OCI-LY7 (cell line): ENCODE results near the gene BBS4. TPM values are rescaled to one million over a fixed set of nuclear protein-coding genes. Genes with fewer than 3 reads are reported as not detected.

Source experiments
- BruUV-seq: library from RNA; stranded (reverse); fragments of 400-500 nt; replicated peaks from 2 replicates; lab custom pipeline; 2021; lab: Mats Ljungman, UMichigan
- CTCF ChIA-PET: fragments of 300-600 bp; sonication (Branson Sonifier 250); formaldehyde crosslinking; loops from one replicate; lab custom pipeline; 2022; ENCODE audit warnings: antibody characterized with exemption; ENCODE audit not compliant: unreplicated experiment; lab: Charles Lee
- POLR2A ChIA-PET: fragments of 300-600 bp; sonication (Branson Sonifier 250); formaldehyde crosslinking; loops from one replicate; lab custom pipeline; 2022; ENCODE audit warnings: antibody characterized with exemption; lab: Charles Lee
- DNase-seq: peaks from one replicate; pipeline ENCODE4 v3.0.0-alpha.2; 2015; ENCODE audit warnings: low spot score
- H2AFZ ChIP-seq: fragments of 200-600 bp; sonication (generic), shearing (Covaris generic); 2 replicates; pipeline ENCODE4 v1.6.1; 2014; ENCODE audit warnings: mild to moderate bottlenecking, antibody characterized with exemption, low read length, moderate library complexity
- H3K27ac ChIP-seq: fragments of 200-600 bp; sonication (generic); 2 replicates; pipeline ENCODE4 v1.5.1; 2014; ENCODE audit warnings: mixed run types, low read depth, mild to moderate bottlenecking, moderate library complexity, low read length, inconsistent platforms; ENCODE audit not compliant: poor library complexity, severe bottlenecking
- H3K36me3 ChIP-seq: fragments of 200-600 bp; sonication (generic); 2 replicates; pipeline ENCODE4 v1.6.1; 2014; ENCODE audit warnings: mild to moderate bottlenecking, antibody characterized with exemption, low read length, moderate library complexity, mixed read lengths; ENCODE audit not compliant: insufficient read depth
- H3K4me1 ChIP-seq: fragments of 200-600 bp; sonication (generic); 2 replicates; pipeline ENCODE4 v1.5.1; 2014; ENCODE audit warnings: mild to moderate bottlenecking, low read length; ENCODE audit not compliant: insufficient read depth, poor library complexity, severe bottlenecking
- H3K4me2 ChIP-seq: fragments of 200-600 bp; sonication (generic); 2 replicates; pipeline ENCODE4 v1.6.1; 2014; ENCODE audit warnings: mild to moderate bottlenecking, low read length
- H3K4me3 ChIP-seq: fragments of 200-600 bp; sonication (generic); 2 replicates; pipeline ENCODE4 v1.5.1; 2014; ENCODE audit warnings: mild to moderate bottlenecking, low read depth, low read length; ENCODE audit not compliant: poor library complexity, severe bottlenecking
- H3K79me2 ChIP-seq: fragments of 200-600 bp; sonication (generic); 2 replicates; pipeline ENCODE4 v1.6.1; 2016; ENCODE audit warnings: low read depth, mild to moderate bottlenecking, low read length, moderate library complexity, mixed read lengths; ENCODE audit not compliant: insufficient read depth
- H3K9me2 ChIP-seq: fragments of 200-600 bp; sonication (generic); 2 replicates; pipeline ENCODE4 v1.6.1; 2016; ENCODE audit warnings: mild to moderate bottlenecking, low read length, mixed read lengths; ENCODE audit not compliant: insufficient read depth
- H3K9me3 ChIP-seq: fragments of 200-600 bp; sonication (generic); 2 replicates; pipeline ENCODE4 v1.6.1; 2014; ENCODE audit warnings: mild to moderate bottlenecking, mixed run types, low read length, mixed read lengths
- H4K20me1 ChIP-seq: fragments of 200-600 bp; sonication (generic); 2 replicates; pipeline ENCODE4 v1.6.1; 2014; ENCODE audit warnings: mild to moderate bottlenecking, antibody characterized with exemption, low read length, moderate library complexity, mixed read lengths; ENCODE audit not compliant: insufficient read depth
- EZH2phosphoT487 ChIP-seq: fragments of 200-600 bp; sonication (generic); IDR thresholded peaks from 2 replicates; pipeline ENCODE4 v1.6.1; 2018; ENCODE audit warnings: low read depth, borderline replicate concordance, mild to moderate bottlenecking, mixed run types, antibody characterized with exemption, low read length, moderate library complexity, mixed read lengths
- intact Hi-C: fragments of 100-400 bp; cut with micrococcal nuclease; formaldehyde crosslinking; loops from one replicate; pipeline ENCODE4 v1.10.0; 2022; ENCODE audit not compliant: unreplicated experiment
- total RNA-seq, 2 experiments: library from RNA; depleted of rRNA in 1 of 2; stranded (reverse); fragments of >200 nt in 1 of 2; shearing (Covaris generic) in 1 of 2; gene quantifications; 2 replicates each; pipeline ENCODE4 v1.2.3, GENCODE V29; 2014 to 2022
- TF ChIP-seq, protein P1 (sequence below): fragments of 200-600 bp; sonication (generic); conservative IDR thresholded peaks from 2 replicates; pipeline ENCODE4 v1.5.1; 2014; ENCODE audit warnings: mild to moderate bottlenecking, antibody characterized with exemption, low read length, moderate library complexity, mixed read lengths

The BBS4 gene
- total RNA-seq, 2 experiments from 2014 or later = 19.7 to 29.7 TPM

- no peaks in the 10 kb centered on the region for H3K9me3 ChIP-seq
- no peak for DNase-seq
- H3K4me3 ChIP-seq = no peak overlapping the region
- H3K79me2 ChIP-seq = peaks cover 30% of the 10 kb centered on the region
- peaks cover 22% of the 10 kb centered on the region for H3K4me1 ChIP-seq
- ChIA-PET CTCF (no interaction called here), POLR2A (no interaction called here)
- no peak overlapping the region for H3K4me2 ChIP-seq
- TF ChIP-seq, protein P1, sequence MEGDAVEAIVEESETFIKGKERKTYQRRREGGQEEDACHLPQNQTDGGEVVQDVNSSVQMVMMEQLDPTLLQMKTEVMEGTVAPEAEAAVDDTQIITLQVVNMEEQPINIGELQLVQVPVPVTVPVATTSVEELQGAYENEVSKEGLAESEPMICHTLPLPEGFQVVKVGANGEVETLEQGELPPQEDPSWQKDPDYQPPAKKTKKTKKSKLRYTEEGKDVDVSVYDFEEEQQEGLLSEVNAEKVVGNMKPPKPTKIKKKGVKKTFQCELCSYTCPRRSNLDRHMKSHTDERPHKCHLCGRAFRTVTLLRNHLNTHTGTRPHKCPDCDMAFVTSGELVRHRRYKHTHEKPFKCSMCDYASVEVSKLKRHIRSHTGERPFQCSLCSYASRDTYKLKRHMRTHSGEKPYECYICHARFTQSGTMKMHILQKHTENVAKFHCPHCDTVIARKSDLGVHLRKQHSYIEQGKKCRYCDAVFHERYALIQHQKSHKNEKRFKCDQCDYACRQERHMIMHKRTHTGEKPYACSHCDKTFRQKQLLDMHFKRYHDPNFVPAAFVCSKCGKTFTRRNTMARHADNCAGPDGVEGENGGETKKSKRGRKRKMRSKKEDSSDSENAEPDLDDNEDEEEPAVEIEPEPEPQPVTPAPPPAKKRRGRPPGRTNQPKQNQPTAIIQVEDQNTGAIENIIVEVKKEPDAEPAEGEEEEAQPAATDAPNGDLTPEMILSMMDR = no peak
- TF ChIP-seq EZH2phosphoT487 = no peak
- H2AFZ ChIP-seq = peak overlapping the region; percentile 15; the same call in 1 of the 2 replicates
- peaks cover 17% of the 10 kb centered on the region for H4K20me1 ChIP-seq
- H3K9me2 ChIP-seq = no peaks in the 10 kb centered on the region
- intact Hi-C loops = no loop called here
- peaks cover 16% of the 10 kb centered on the region for H3K36me3 ChIP-seq
- BruUV-seq = no TSS peak
- H3K27ac ChIP-seq = no peak overlapping the region
Measured at GRCh38 chr15:72785432-72785831, 99.4 kb downstream of the BBS4 start.

DNA sequence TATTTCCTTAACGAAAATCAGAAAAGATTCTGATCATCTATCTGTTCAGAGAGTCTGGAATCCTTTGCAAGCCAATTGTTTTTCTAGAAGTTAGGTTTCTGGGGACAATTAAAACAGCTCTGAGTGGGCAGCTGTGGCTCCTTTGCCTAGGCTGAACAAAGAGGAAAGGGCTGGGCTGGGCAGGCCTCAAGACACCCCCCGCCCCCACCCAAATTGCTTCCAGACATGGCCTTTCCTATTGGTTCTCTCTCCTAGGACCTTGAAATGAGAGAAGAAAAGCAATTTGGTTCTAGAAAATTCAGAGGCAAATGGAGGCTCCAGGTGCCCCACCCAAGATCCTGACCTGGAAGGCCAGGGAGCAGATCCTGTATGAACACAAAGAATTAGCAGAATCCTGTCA lies 99.8 kb downstream of the BBS4 start:
- H3K9me3 ChIP-seq = no peaks in the 10 kb centered on the region
- peaks cover 20% of the 10 kb centered on the region for H3K4me1 ChIP-seq
- intact Hi-C loops = no loop called here
- no peaks in the 10 kb centered on the region for H3K9me2 ChIP-seq
- ChIA-PET CTCF (no interaction called here), POLR2A (no interaction called here)
- no peak for TF ChIP-seq EZH2phosphoT487
- TF ChIP-seq, protein P1 = no peak
- no peak overlapping the region for H3K4me3 ChIP-seq
- no peak overlapping the region for H3K4me2 ChIP-seq
- H3K79me2 ChIP-seq = peaks cover 26% of the 10 kb centered on the region
- H3K27ac ChIP-seq = no peak overlapping the region
- BruUV-seq = no TSS peak
- H2AFZ ChIP-seq = 0 out of 2 replicates have a peak overlapping the region, but pooled peaks have one; percentile 15
- no peak for DNase-seq
- peaks cover 15% of the 10 kb centered on the region for H4K20me1 ChIP-seq
- peaks cover 12% of the 10 kb centered on the region for H3K36me3 ChIP-seq

DNA sequence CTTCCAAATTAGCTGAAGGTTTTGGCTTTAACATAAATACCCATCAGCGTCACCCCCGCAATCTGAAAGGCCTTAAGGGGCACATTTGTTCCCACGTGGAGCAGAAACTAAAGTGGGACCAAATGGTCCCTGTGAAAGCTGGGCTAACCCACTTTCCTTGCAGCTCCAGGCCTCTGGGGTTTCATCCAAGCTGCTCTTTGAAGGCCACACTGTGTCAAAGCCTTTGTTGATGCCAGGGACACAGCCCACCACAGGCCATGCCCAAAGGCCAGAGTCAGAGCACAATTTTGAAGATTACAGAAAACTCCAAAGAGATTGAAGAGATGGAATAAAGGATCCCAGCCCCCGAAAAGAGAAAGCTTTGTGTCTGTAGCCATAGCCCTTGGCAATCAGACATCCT lies 100.2 kb downstream of the BBS4 start:
- no peak overlapping the region for H2AFZ ChIP-seq
- CTCF ChIA-PET = no interaction called here

More for the DNA sequence above, 100.2 kb downstream of the BBS4 start:
- H3K36me3 ChIP-seq = peaks cover 8% of the 10 kb centered on the region; the same call in 1 of the 2 replicates
- POLR2A ChIA-PET = no interaction called here
- intact Hi-C loops = no loop called here
- no peaks in the 10 kb centered on the region for H3K9me2 ChIP-seq
- no peak for DNase-seq
- H3K4me3 ChIP-seq = no peak overlapping the region
- no peak overlapping the region for H3K4me2 ChIP-seq
- H4K20me1 ChIP-seq = peaks cover 10% of the 10 kb centered on the region
- TF ChIP-seq, protein P1 = no peak
- no peak for TF ChIP-seq EZH2phosphoT487
- peaks cover 16% of the 10 kb centered on the region for H3K4me1 ChIP-seq
- peaks cover 22% of the 10 kb centered on the region for H3K79me2 ChIP-seq
- BruUV-seq = no TSS peak
- no peak overlapping the region for H3K27ac ChIP-seq
- H3K9me3 ChIP-seq = no peaks in the 10 kb centered on the region
